Fibroblast of skin of left quadriceps (primary cell): ENCODE measurements around the gene THUMPD3.

Experiments used
- DNase-seq, 2 experiments: peaks; one replicate each; pipeline ENCODE4 v3.0.0-alpha.2; 2013; ENCODE audit warnings: low read depth in 2 of 2

Gene THUMPD3

DNA sequence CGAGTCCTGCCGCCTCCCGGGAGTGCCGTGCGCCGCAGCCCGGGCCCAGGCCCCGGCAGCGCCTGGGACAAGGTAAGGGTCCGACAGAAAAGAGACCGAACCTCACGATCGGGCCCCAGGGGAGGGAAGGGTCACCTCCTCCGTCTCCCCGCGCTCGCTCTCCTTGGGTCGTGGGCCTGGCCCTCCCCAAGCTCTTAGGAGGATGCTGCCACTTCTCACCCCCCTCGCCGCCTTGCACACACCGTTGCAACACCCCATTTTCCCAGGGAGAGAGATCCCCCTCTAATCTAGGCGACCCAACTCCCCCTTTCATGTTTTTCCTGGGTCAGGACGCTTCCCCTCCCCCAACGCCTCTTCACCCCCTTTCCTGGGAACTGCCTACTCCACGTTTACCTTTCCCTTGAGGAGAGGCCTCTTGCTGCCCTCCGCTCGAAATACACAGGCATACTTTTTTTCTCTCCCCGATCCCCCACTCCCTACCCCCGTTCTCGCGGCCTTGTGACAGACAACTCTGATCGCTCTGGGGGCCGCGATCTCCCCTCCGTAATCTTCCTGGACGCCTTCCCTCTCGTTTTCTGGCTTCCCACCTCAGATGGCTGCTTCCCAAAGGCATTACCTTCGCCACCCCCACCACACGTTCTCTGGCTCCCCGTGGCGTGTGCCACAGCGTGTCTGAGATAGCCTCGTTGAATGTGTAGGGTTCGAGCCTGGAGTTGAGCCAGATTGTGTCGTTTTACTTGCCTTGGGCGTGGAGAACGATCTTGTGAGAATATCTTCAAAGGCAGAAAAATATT, 35.2 kb downstream of the THUMPD3 start:
- no peak for DNase-seq

GRCh38 chr3:9398700-9399336, 36.0 kb downstream of the THUMPD3 start:
- DNase-seq: no peak

GRCh38 chr3:9399337-9399703, 36.5 kb downstream of the THUMPD3 start:
- DNase-seq: no peak

DNA sequence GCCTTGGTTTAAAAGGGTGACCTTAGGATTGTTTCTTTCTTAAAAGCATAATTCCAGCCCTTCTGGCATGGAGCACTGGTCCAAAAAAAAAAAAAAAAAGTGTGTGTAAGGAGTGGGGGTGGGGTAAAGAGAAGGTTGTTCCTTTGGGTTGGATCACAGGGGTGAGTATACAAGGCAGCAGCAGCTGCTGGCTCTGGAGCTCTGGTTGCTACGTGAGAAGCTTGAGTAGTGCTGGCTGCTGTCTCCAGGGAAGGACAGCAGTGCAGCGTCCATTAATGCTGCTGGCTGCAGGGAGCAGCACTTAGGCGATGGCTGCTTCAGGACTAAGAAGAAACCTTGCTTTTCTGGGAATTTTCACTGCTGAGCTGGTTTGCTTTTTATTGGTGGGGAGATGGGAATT, 36.9 kb downstream of the THUMPD3 start:
- peak; percentile 78 to 80 for DNase-seq

DNA sequence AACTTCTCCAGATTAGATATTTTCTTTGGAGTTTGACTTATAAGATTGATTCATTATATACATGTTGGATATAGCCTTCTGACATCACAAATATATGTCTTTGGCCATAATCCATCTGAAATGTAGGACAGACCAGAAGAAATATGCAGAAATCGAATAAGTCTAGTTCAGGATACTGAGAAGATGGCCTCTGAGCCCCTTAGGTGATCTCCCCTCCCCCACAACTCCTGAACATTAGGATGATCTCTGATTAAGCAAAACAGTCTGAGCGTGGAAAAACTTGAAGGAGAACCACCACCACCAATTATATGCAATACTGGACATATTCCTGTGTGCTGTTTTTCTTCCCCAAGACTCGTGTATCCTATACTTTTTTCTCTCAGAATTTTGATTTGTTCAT, 37.8 kb downstream of the THUMPD3 start:
- DNase-seq: no peak

GRCh38 chr3:9401986-9402385, 39.1 kb downstream of the THUMPD3 start:
- DNase-seq: no peak

GRCh38 chr3:9402410-9403228, 39.8 kb downstream of the THUMPD3 start:
- no peak for DNase-seq

DNA sequence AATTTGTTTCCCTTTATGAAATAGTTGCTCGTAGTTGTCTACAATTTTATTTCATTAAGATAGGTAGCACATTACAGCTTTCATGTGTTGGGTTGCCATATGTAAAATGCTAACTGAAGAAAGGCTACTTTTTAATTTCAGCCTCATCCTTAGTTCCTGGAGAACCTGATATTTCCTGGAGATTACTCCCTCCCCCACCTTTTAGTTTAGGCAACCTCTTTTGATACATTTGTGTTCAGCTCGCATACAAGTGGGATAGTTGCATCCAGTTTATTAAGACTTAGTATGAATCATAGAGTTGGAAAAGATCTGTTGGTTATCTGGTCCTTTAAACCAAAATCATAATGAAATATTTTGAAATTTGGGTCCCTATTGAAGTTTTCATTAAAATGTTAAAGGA, 40.6 kb downstream of the THUMPD3 start:
- no peak for DNase-seq

DNA sequence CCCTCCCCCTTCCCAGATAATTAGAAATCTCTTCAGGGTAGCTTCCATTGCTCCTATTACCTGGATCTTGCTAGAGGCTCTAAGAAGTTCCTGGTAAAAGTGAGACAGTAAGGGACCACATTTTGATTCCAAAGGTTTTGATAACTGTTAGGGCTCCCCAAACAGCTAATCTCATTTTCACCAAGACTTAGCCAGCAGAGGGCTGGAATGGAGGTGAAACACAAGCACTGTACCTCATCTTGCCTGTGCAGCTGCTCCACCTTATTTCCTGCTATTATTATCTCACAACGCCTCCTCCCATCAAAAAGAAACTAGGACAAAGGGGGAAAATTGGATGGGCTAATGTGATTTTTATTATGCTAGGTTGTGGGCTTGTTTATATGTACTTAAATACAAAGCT, 41.8 kb downstream of the THUMPD3 start:
- DNase-seq: no peak

- DNase-seq: no peak
Measured at GRCh38 chr3:9405756-9406155, 42.9 kb downstream of the THUMPD3 start.

- no peak for DNase-seq
Measured at GRCh38 chr3:9406856-9407626, 44.2 kb downstream of the THUMPD3 start.

DNA sequence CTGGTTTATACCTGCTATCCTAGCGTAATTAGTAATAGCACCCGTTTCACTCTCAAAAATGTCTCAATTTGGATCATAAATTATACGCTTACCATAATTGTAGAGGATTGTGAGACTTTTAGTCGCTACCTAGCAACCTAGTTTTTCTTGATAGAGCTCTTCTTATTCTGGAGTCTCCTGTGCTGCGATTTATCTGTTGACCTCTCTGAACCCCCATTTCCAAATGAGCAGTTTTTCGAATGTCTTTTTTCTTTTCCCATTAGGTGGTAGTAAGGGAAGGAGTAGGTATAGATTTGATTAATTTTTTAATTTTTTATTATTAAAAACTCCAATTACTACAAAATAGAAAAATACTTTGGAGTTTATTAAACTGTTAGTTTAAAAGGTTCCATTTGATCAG, 45.2 kb downstream of the THUMPD3 start:
- no peak for DNase-seq

DNA sequence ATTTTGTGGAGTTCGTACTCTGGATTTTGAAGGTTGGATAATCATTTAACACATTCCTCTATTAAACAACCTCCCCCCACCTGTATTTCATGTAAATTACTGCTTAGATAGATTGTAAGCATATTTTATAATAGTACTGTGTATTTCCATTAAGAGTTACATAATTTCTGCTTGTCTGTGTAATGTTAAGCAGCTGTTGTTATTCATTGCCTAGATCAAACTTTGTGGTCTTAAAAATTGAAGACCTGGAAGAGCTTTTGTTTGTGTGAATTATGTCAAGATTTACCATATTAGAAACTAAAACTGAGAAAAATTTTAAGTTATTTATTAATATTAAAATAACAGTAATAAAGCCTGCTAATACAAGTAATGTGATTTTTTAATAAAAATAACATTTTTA, 45.7 kb downstream of the THUMPD3 start:
- no peak for DNase-seq

GRCh38 chr3:9409981-9410854, 47.4 kb downstream of the THUMPD3 start:
- no peak for DNase-seq

DNA sequence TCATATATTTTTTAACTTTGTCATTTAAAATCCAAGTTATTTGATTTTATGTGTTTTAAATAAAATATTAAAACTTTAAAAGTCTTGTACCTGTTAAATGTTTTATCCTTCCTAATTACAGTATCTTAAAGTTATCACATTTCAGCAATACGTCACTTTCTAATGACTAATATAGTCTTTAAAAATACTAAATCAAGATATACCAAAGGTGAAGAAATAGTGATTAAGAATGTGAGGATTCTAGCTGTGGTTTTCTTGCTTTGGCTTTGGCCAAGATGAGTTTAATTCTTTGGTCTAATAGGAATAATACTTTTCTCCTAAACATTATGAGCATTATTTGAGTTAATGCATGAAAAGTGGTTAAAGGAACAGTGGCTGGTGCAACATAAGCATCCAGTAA, 48.4 kb downstream of the THUMPD3 start:
- DNase-seq: no peak

DNA sequence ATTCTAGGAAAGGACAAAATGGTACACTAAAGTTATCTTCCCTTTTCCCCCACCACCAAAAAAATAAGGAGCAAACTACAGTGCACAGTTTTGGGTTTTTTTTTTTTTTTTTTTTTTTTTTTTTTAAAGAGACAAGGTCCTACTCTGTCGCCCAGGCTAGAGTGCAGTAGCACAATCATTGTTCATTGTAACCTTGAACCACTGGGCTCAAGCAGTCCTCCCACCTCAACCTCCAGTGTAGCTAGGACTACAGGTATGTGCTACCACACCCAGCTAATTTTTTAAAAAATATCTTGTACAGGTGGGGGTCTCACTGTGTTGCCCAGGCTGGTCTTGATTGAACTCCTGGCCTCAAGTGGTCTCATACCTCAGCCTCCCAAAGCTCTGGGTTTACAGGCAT, 49.4 kb downstream of the THUMPD3 start:
- no peak for DNase-seq

DNA sequence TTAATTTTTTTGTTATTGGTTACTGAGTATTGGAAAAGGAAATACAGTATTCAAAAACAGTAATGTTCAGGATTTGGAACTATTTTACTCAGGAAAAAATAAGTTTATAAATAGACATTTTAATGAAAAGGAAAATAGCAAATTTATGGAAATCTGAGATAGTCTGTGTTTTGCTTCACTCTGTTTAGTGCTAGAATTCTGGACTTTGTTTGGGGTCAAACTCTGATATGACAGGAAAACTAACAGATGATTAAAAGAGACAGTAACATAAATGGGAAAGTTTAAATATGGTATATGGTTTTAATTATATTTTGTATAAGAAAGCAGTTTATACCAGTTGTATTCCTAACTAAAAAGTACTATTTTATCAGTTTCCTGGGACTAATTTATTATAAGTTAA, 52.0 kb downstream of the THUMPD3 start:
- DNase-seq: no peak

- no peak for DNase-seq
Measured at GRCh38 chr3:9415485-9416138, 52.8 kb downstream of the THUMPD3 start.

- DNase-seq: peak in 1 of 2 experiments; percentile 42
Measured at GRCh38 chr3:9416139-9416780, 53.4 kb downstream of the THUMPD3 start.
